B cell (primary cell): ENCODE measurements around the gene SPTA1.

Experiments used
- CTCF ChIP-seq: fragments of 200-600 bp; IDR thresholded peaks from one replicate; pipeline ENCODE4 v1.8.0; 2022; ENCODE audit warnings: antibody characterized with exemption, mild to moderate bottlenecking
- EZH2 ChIP-seq: IDR thresholded peaks from 2 replicates; pipeline ENCODE4 v1.6.1; 2012; ENCODE audit warnings: borderline replicate concordance, low read depth, mild to moderate bottlenecking, moderate library complexity, low read length; ENCODE audit not compliant: insufficient read depth, poor library complexity, severe bottlenecking

GRCh38 chr1:158714754-158715153, 28.2 kb upstream of the SPTA1 start:
- TF ChIP-seq CTCF, result no peak
- TF ChIP-seq EZH2, result no peak
